LNCaP clone FGC (cell line): Measurements from ENCODE around the gene MBNL3.

Source experiments
- DNase-seq: peaks from one replicate; pipeline ENCODE4 v3.0.0-alpha.2; 2011; ENCODE audit warnings: low read depth
- H3K4me3 ChIP-seq: 2 replicates; pipeline ENCODE4 v1.5.1; 2011; ENCODE audit warnings: mild to moderate bottlenecking, low read depth, low read length, control low read depth
- TF ChIP-seq, protein P1 (sequence below): IDR thresholded peaks from 2 replicates; pipeline ENCODE4 v1.5.1; 2012; ENCODE audit warnings: mild to moderate bottlenecking; ENCODE audit not compliant: control insufficient read depth, insufficient read depth; ENCODE audit errors: extremely low read depth

The MBNL3 gene

DNA sequence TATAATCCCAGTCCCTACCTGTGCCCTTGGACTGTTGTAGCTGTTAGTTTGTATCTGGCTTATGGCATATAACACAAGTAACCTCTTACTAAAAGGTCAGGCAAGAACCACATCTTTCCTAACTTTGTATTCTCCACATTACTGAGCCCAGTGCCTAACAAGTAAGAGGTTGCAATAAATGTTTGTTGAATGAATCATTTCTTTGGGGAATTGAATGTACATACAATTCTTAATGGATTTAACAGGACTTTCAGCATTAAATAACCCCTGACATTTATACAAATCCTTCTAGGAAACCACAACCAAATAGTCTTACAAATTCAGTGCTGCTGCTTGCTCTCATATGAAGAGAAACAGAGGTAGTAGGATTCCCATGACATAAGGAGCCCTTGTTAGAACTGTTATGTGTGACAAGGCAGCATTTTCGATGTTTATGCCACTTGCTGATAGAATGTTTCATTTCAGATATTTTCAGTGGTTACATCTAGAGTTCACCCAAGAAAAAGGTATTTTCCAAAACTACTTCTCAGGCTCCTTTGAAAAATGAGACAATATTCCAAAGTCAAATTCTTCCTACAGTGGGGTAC, 62.0 kb downstream of the MBNL3 start:
- no peak overlapping the region for H3K4me3 ChIP-seq
- no peak for DNase-seq
- TF ChIP-seq, protein P1, sequence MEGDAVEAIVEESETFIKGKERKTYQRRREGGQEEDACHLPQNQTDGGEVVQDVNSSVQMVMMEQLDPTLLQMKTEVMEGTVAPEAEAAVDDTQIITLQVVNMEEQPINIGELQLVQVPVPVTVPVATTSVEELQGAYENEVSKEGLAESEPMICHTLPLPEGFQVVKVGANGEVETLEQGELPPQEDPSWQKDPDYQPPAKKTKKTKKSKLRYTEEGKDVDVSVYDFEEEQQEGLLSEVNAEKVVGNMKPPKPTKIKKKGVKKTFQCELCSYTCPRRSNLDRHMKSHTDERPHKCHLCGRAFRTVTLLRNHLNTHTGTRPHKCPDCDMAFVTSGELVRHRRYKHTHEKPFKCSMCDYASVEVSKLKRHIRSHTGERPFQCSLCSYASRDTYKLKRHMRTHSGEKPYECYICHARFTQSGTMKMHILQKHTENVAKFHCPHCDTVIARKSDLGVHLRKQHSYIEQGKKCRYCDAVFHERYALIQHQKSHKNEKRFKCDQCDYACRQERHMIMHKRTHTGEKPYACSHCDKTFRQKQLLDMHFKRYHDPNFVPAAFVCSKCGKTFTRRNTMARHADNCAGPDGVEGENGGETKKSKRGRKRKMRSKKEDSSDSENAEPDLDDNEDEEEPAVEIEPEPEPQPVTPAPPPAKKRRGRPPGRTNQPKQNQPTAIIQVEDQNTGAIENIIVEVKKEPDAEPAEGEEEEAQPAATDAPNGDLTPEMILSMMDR: no peak

DNA sequence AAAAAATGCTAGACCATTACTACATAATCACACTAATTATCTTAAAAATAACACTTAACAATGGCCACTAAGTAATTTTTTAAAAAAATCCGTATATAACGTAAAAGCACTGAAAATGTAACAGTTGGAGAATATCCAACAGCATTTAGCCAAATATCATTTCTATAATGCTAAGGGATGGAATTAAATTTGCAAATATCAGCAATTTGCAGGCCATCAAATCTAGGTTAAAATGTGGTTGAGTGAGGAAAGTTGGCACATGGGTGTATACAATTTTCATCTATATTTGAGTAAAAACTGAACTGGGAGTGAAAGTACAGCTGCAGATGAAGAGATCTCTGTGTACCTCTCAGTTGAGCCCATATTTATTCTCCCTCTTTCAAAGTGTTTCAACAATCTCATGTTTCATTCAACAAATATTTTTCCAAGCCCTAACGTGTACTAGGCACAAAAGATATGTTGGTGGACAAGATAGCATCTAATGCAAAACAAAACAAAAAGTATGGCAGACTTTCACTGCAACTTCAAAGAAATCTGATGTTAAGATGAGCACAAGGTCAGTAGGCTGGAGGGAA, 63.0 kb downstream of the MBNL3 start:
- DNase-seq: no peak
- H3K4me3 ChIP-seq: no peak overlapping the region
- TF ChIP-seq, protein P1: no peak

DNA sequence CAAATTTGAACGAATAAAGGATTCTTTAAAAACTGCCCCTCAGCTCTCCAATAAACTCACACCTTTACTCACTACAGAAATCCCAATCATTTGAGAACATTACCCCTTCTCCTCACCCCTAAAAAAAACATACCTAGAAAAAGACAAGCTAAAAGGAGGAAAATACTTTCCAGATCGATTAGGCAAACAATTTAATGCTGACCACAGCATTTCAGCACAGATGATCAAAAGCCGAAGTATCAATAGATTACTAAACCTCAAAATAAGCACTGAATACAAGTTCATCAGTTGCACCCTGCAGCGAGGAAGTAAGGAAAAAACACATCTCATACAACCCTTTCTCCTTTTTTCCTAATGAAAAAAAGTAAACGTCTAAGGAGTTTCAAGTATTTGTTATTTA, 65.5 kb downstream of the MBNL3 start:
- TF ChIP-seq, protein P1: no peak
- no peak for DNase-seq
- no peak overlapping the region for H3K4me3 ChIP-seq

- TF ChIP-seq, protein P1: no peak
- no peak for DNase-seq
- H3K4me3 ChIP-seq: no peak overlapping the region
These were observed 73.8 kb downstream of the MBNL3 start for GRCh38 chrX:132415012-132415411.

GRCh38 chrX:132414404-132414803, 74.4 kb downstream of the MBNL3 start:
- DNase-seq: no peak
- TF ChIP-seq, protein P1: no peak
- H3K4me3 ChIP-seq: no peak overlapping the region

- TF ChIP-seq, protein P1: no peak
- H3K4me3 ChIP-seq: no peak overlapping the region
- DNase-seq: no peak
These were observed 75.4 kb downstream of the MBNL3 start for GRCh38 chrX:132413459-132413858.

- H3K4me3 ChIP-seq: no peak overlapping the region
- no peak for DNase-seq
- TF ChIP-seq, protein P1: no peak
These were observed 76.6 kb downstream of the MBNL3 start for GRCh38 chrX:132412208-132412607.
